ENCODE data around the gene TPRN.
"Not testable (repeated sequence)": the region's sequence is repeated elsewhere in the genome, so short reads cannot be mapped to it uniquely, and the experiment has no call there.

The TPRN gene, protein sequence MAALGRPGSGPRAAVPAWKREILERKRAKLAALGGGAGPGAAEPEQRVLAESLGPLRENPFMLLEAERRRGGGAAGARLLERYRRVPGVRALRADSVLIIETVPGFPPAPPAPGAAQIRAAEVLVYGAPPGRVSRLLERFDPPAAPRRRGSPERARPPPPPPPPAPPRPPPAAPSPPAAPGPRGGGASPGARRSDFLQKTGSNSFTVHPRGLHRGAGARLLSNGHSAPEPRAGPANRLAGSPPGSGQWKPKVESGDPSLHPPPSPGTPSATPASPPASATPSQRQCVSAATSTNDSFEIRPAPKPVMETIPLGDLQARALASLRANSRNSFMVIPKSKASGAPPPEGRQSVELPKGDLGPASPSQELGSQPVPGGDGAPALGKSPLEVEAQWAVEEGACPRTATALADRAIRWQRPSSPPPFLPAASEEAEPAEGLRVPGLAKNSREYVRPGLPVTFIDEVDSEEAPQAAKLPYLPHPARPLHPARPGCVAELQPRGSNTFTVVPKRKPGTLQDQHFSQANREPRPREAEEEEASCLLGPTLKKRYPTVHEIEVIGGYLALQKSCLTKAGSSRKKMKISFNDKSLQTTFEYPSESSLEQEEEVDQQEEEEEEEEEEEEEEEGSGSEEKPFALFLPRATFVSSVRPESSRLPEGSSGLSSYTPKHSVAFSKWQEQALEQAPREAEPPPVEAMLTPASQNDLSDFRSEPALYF

GRCh38 chr9:137200311-137201204, at the start of gene TPRN:
TSS of gene TPRN (minus strand) at chr9:137200741. CDS start at chr9:137200711, 30 bp downstream.
- Mint-ChIP-seq H3K9me3 (ENCODE audit: low read depth) (no peaks in the 10 kb centered on the region), H3K27ac (peak within 1 kb of the TSS; percentile 58), H3K4me3 (peak within 1 kb of the TSS; percentile 83), H3K27me3 (no peaks in the 10 kb centered on the region), H3K4me1 (ENCODE audit: low read depth) (peaks cover 24% of the 10 kb centered on the region), H3K36me3 (no peaks in the 10 kb centered on the region)

GRCh38 chr9:137247916-137248175, 47.3 kb upstream of the TPRN start:
- H3K36me3 Mint-ChIP-seq = peaks cover under 1% of the 10 kb centered on the region
- no peaks in the 10 kb centered on the region for H3K9me3 Mint-ChIP-seq (ENCODE audit: low read depth)
- peaks cover 1% of the 10 kb centered on the region for H3K4me1 Mint-ChIP-seq (ENCODE audit: low read depth)
- H3K27ac Mint-ChIP-seq = no peak overlapping the region
- no peaks in the 10 kb centered on the region for H3K27me3 Mint-ChIP-seq
- no peak overlapping the region for H3K4me3 Mint-ChIP-seq

- Mint-ChIP-seq H3K9me3 (ENCODE audit: low read depth) (no peaks in the 10 kb centered on the region), H3K4me3 (no peak overlapping the region), H3K4me1 (ENCODE audit: low read depth) (peaks cover 7% of the 10 kb centered on the region), H3K36me3 (peaks cover 4% of the 10 kb centered on the region), H3K27me3 (no peaks in the 10 kb centered on the region), H3K27ac (no peak overlapping the region)
Measured at GRCh38 chr9:137247135-137247915, 46.8 kb upstream of the TPRN start.

GRCh38 chr9:137245450-137246421, 45.2 kb upstream of the TPRN start:
- H3K4me1 Mint-ChIP-seq (ENCODE audit: low read depth) = peaks cover 12% of the 10 kb centered on the region
- no peaks in the 10 kb centered on the region for H3K27me3 Mint-ChIP-seq
- no peak overlapping the region for H3K4me3 Mint-ChIP-seq
- H3K36me3 Mint-ChIP-seq = peaks cover 4% of the 10 kb centered on the region
- no peaks in the 10 kb centered on the region for H3K9me3 Mint-ChIP-seq (ENCODE audit: low read depth)
- no peak overlapping the region for H3K27ac Mint-ChIP-seq

- Mint-ChIP-seq H3K9me3 (ENCODE audit: low read depth) (no peaks in the 10 kb centered on the region), H3K36me3 (peaks cover 4% of the 10 kb centered on the region), H3K4me1 (ENCODE audit: low read depth) (peaks cover 12% of the 10 kb centered on the region), H3K27me3 (no peaks in the 10 kb centered on the region), H3K27ac (no peak overlapping the region), H3K4me3 (no peak overlapping the region)
Measured at GRCh38 chr9:137244486-137245449, 44.2 kb upstream of the TPRN start.

DNA sequence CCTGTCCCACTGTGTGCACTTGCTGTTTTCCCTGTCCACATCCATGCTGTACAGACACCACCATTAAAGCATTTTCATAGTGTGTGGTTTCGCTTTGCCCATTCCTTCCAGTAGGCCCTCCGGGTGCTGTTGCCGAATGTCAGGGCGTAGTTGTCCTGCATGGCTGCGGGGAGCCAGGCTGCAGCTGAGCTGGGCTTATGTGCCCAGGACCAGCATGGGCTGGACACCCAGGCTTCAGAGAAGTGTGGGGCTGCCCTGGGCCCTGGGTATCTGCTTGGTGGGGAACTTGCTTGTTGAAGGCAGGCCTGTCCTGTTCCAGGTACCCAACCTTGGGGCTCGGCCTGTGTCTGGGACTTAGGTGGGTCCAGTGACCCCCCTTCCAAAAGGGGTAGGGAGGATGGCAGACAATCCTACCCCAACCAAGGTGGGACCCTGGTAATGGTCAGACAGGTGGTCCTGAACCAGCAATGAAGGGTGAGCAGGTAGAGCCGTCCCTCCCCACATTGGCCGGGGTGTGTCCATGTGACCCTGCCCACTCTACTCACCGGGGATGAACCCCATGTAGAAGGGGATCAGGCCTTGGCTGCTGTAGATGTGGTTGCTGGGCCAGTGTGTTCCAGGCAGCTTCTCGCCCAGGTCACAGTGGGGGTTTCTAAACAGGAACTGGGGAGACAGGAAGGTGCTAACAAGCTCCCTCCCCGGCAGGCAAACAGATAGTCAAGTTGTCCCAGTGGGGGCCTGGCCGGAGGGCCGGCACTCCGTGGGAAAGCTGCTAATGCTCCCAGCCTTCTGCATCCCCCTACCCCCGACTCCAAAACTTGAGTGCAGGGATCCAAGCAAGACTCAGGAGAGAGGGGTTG, 43.3 kb upstream of the TPRN start:
- Mint-ChIP-seq H3K27me3 (no peaks in the 10 kb centered on the region), H3K4me1 (ENCODE audit: low read depth) (peaks cover 16% of the 10 kb centered on the region), H3K27ac (no peak overlapping the region), H3K9me3 (ENCODE audit: low read depth) (no peaks in the 10 kb centered on the region), H3K4me3 (peak overlapping the region; percentile 17), H3K36me3 (peaks cover 4% of the 10 kb centered on the region)

DNA sequence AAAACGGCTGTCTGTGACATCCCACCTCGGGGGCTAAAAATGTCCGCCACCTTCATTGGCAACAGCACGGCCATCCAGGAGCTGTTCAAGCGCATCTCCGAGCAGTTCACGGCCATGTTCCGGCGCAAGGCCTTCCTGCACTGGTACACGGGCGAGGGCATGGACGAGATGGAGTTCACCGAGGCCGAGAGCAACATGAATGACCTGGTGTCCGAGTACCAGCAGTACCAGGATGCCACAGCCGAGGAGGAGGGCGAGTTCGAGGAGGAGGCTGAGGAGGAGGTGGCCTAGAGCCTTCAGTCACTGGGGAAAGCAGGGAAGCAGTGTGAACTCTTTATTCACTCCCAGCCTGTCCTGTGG, 42.7 kb upstream of the TPRN start:
- H3K36me3 Mint-ChIP-seq; H3K9me3 Mint-ChIP-seq (ENCODE audit: low read depth); H3K4me3 Mint-ChIP-seq; H3K27ac Mint-ChIP-seq; H3K27me3 Mint-ChIP-seq: not testable (repeated sequence)
- peaks cover 18% of the 10 kb centered on the region for H3K4me1 Mint-ChIP-seq (ENCODE audit: low read depth)

- H3K9me3 Mint-ChIP-seq (ENCODE audit: low read depth) = no peaks in the 10 kb centered on the region
- no peaks in the 10 kb centered on the region for H3K27me3 Mint-ChIP-seq
- peak overlapping the region; percentile 87 for H3K4me3 Mint-ChIP-seq
- H3K4me1 Mint-ChIP-seq (ENCODE audit: low read depth) = peaks cover 18% of the 10 kb centered on the region
- peaks cover 4% of the 10 kb centered on the region for H3K36me3 Mint-ChIP-seq
- H3K27ac Mint-ChIP-seq = peak overlapping the region; percentile 72
Measured at GRCh38 chr9:137242269-137243203, 42.0 kb upstream of the TPRN start.

DNA sequence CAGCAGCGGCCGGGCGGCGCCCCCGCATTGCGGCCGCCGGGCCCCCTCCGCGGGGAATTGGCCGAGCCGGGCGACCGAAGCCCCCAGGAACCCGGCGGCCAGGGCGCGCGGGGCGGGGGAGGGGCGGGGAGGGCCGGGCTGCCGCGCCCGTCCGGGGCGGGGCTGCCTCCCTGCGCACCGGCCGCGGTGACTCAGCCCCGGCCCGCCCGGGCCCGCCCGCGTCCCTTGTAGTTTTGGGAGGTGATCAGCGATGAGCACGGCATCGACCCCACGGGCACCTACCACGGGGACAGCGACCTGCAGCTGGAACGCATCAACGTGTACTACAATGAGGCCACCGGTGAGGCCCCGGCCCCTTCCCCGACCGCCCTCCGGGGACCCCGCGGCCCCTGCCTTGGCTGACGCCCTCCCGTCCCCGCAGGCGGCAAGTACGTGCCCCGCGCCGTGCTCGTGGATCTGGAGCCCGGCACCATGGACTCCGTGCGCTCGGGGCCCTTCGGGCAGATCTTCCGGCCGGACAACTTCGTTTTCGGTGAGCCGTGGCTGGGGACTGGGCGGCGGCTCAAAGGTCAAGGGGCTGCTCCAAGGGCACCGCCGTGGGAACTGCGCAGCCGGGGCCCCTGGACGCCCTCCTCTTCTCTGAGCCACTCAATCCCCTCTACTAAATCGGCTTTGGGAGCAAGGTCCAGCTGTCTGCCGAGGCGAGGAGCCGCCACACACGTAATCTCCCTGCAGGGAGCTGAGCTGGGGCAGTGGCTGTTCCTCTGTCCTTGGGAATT, 41.1 kb upstream of the TPRN start:
- Mint-ChIP-seq H3K36me3 (peaks cover 4% of the 10 kb centered on the region), H3K9me3 (ENCODE audit: low read depth) (no peaks in the 10 kb centered on the region), H3K4me1 (ENCODE audit: low read depth) (peaks cover 20% of the 10 kb centered on the region), H3K27ac (no peak overlapping the region), H3K4me3 (peak overlapping the region; percentile 93), H3K27me3 (no peaks in the 10 kb centered on the region)

DNA sequence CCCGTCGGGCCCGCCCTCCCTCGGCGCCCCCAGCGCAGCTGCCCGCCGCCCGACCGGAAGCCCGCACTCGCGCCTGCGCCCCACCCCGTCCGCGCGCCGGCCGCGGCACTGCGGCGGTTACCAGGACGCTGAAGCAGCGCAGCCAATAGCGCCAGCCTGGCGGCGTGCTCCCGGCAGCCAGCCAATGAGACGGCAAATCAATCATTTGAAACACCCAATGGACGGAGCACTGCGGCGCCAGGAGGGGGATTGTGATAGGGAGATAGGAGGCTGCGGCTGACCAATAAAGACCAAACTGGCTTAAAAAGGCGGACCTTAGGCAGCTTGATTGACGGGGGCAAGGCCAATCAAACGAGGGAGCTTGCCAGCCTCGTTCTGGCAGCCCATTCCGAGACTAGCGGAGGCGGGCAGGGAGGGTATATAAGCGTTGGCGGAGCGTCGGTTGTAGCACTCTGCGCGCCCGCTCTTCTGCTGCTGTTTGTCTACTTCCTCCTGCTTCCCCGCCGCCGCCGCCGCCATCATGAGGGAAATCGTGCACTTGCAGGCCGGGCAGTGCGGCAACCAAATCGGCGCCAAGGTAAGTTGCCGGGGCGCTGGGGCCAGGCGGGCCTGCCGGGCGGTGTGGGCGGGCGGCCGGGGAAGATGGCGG, 40.4 kb upstream of the TPRN start, which contains the start of gene TUBB4B:
Gene TUBB4B (plus strand): TSS at position 447 of the 649 bp plus-strand sequence. CDS start 74 bp downstream, at position 521.
- Mint-ChIP-seq H3K9me3 (ENCODE audit: low read depth) (no peaks in the 10 kb centered on the region), H3K27me3 (no peaks in the 10 kb centered on the region), H3K27ac (peak within 1 kb of the TSS; percentile 87)

More for the DNA sequence above, 40.4 kb upstream of the TPRN start, which contains the start of gene TUBB4B:
- Mint-ChIP-seq H3K4me3 (peak within 1 kb of the TSS; percentile 93), H3K4me1 (ENCODE audit: low read depth) (peaks cover 20% of the 10 kb centered on the region), H3K36me3 (peaks cover 4% of the 10 kb centered on the region)

Measured in activated naive CD8-positive, alpha-beta T cell (primary cell).